GM21723 (cell line): ENCODE results near the gene BCAM.

Source experiments
- ATAC-seq: cut with Tn5 transposase; IDR thresholded peaks from one replicate; pipeline ENCODE4 v1.9.1; 2021; ENCODE audit warnings: mild to moderate bottlenecking, moderate library complexity; ENCODE audit not compliant: unreplicated experiment

The BCAM gene

DNA sequence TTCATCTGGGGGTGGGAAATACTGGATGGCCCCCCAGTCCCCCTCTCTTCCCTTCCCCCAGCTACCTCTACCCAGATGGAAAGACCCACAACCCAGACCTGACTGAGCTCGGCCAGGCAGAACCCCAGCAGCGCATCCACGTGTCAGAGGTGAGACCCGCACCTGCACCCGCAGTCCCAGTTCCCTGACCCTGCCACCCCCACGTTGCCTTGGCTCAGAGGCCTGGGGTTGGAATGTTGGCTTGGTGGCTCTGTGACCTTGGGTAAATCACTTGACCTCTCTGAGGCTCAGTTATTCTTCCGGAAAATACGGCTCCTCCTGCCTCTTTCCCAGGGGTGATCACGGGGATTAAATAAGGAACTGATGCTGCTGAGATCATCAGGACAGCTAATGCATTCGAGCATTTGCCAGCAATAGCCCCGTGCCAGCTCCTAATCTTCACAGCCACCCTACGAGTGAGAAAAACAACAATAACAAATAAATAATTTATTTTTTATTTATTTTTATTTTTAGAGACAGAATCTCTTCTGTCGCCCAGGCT is 18.9 kb upstream of the BCAM start:
- ATAC-seq, result no peak

DNA sequence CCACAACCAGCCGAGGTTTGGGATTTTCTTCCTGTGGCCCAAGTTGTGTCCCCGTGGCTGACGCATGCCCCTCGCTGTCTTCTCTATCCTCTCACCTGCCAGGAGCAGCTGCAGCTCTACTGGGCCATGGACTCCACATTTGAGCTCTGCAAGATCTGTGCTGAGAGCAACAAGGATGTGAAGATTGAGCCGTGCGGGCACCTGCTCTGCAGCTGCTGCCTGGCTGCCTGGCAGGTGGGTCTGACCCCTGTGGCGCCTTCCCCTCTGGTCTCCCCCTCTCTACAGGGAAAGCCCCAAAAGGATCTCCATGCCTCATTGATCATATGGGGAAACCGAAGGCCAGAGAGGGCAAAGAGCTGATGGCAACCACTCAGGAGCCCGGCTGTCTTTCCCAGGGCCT is 16.6 kb upstream of the BCAM start:
- no peak for ATAC-seq

DNA sequence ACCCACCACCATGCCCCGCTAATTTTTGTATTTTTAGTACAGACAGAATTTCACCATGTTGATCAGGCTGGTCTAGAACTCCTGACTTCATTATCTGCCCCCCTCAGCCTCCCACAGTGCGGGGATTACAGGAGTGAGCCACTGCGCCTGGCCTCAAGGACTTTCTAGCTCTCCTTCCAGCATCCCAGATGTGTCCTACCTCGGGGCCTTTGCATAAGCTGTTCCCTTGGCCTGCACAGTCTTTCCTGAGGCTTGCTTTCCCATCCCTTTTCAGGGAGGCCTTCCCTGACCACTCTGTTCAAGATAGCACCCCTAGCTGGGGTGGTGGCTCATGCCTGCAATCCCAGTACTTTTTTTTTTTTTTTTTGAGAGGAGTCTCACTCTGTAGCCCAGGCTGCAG is 14.3 kb upstream of the BCAM start:
- no peak for ATAC-seq

DNA sequence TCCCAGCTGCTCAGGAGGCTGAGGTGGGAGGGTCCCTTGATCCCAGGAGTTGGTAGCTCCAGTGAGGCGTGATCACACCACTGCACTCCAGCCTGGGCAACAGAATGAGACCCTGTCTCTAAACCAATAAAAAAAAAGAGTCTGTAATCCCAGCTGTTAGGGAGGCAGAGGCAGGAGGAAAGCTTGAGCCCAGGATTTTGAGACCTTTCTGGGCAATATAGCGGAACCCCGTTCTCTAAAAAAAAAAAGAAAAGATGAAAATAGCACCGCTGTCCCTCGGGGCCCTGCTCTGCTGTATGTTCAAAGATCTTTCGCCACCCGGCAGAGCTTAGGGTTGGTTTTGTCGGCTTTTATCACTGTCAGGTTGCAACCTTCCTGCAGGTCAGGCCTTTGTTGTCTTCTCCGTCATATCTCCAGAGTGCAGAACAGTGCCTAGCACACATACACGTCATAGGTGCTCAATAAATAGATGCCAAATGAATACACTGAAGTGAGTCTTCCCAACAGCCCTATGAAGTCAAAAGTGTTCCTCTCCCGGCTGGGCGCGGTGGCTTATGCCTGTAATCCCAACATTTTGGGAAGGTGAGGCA is 13.4 kb upstream of the BCAM start:
- no peak for ATAC-seq

DNA sequence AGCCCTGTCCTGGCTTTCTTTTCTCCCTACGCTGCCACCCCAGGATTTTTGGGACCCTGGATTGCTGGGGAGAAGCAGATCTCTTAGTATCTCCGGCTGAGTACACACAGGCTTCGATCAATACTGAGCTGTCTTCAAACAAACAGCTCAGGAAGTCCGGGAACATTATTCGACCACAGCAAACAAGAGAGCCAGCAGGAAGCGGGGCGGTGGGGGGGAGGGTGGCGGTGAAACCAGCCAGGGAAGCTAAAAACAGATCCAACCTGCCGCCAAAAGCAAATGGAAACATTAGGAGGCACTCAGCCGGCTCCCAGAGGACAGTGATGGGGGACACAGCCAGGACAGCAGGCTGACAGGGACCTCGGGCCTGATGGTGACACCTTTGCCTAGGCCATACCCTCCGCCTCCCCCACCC is 12.2 kb upstream of the BCAM start:
- no peak for ATAC-seq

DNA sequence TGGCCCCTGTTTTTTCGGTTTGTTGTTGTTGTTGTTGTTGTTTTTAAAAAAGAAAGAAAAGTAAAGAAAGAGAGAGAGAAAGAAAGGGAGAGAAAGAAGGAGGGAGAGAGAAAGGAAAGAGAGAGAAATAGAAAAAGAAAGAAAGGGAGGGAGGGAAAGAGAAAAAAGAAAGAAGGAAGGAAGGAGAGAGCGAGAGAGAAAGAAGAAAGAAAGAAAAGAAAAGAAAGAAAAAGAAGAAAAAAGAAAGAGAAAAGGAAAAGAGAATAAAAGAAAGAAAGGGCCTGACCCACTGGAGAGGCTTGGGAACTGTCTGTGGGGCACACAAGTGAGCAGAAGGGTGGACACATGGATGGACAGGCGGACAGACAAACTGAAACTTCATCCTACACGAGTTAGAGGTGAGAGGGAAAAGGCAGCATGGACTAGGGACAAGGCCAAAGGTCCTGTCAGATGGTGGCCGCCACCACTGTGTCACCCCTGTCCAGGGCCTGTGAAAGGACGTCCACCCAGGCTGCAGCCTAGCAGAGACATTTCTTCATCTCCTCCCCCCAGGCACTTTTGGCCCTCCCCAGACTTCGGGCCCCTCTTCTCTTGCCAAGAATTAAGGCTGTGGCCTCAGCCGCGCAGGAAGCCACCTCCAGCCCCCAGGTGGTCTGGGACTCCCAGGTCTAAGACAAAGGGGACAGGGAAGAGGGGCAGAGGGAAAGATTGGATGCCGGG is 9.1 kb upstream of the BCAM start:
- ATAC-seq, result no peak

DNA sequence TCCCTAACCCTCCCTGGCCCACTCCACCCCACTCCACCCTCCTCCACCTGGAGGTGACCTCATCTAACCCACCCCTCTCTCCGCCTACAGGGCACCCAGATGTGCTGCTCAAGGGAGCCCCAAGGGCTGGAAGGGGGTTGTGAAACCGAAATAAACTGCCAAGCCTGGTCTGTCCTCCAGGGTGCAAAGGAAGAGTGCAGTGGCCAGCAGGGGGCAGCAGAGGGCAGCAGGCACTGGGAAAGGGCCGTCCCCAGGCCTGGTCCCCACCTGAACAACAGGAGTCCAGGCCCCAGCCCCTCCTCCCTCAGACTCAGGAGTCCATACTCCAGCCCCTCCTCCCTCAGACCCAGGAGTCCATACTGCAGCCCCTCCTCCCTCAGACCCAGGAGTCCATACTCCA is 8.4 kb upstream of the BCAM start:
- peak; percentile 80 for ATAC-seq

DNA sequence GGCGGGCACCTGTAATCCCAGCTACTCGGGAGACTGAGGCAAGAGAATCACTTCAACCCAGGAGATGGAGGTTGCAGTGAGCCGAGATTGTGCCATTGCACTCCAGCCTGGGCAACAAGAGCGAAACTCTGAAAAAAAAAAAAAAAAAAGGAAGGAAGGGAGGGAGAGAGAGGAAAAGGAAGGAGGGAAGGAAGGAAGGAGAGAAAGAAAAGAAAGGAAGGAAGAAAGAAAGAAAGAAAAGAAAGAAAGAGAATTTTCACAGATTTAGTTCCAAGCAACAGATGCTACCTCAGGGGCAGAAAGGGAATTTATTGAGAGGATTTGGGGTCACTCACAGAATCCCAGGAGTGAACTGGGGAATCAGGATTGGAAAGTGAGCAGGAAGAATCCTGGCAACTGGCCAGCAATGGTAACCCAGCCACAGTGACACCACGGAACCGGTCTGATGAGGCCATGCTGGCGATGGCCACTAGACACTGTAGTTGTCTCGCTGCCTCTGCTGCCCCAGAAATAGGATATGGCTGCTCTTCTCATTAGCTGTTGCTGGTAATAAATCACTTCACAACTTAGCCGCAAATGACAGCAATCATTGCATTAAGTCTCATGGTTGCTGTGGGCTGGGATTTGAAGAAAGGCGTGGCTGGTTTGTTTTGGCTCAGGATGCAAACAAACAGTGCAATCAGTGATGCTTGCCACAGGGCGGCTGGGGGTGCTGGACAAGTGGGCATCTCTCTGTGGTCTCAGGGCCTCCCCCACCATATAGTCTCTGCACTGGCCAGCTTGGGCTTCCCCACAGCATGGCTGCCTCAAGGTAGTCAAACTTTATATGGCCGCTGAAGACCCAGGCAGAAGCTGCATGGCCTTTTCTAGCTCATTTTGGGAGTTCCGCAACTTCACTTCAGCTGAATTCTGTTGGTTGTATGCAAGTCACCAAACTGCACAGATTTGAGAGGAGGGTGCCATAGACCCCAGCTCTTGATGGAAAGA is 5.2 kb upstream of the BCAM start:
- no peak for ATAC-seq

DNA sequence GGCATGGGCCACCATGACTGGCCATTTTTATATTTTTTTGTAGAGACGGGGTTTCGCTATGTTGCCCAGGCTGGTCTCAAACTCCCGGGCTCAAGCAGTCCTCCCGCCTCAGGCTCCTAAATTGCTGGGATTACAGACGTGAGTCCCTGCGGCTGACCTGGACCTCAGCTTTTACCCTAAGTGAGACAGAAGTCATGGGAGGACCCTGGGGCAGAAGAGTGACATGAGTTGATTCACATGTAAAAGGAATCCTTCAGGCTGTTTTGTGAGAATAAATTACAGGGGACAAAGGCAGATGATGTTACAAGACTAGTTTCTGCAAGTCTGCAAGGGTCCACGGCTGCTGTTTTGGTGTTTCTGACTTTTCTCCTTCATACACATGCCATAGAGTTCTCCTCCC is 2.6 kb upstream of the BCAM start:
- no peak for ATAC-seq

DNA sequence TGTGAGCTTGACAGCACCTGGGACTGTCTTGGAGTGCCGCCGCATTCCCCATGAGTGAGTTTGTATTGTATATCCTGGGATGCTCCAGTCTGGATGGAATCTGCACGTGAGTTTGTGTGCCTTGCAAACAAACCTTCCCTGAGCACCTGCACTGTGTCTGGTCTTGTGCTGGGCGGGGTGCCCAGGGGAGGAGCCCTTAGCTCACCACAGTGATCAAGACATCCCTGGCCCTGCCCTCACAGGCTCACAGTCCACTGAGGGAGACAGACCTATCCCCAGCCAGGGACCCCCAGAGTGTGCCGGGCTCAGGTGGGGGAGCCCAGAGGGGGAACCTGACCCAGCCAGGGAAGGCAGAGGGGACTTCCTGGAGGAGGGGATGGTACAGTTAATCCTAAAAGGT is 1.7 kb upstream of the BCAM start:
- ATAC-seq, result no peak

DNA sequence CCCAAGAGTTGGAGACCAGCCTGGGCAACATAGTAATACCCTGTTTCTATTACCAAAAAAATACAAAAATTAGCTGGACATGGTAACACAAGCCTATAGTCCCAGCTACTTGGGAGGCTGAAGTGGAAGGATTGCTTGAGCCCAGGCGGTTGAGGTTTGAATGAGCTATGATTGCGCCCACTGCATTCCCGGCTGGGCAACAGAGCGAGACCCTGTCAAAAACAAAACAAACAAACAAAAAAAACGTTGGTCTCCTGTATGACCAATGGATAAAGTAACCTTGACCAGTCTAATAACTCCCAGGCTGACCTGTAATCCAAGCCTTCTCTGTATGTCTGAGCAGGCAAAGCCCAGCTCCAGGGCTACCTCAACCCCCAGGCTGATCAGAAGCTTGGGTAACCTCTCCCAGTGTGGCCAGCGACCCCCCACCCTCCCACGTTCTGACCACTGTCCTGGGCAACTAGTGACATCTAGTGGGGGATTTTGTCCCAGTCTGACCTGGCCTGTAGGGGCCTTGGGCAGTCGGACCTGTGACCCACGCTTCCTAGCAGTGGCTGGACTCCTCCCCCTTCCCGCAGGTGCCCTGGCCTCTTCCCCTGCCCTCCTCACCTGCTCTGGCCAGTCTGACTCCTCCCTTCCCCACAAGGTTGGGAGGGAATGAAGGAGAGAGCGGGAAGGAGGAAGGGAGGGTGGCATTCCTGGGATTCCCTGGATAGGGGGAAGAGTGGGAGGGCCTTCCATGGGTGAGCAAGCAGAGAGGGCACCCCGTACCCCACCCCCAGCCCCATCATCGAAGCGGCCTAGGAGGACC is 1.0 kb upstream of the BCAM start:
- ATAC-seq, result no peak

DNA sequence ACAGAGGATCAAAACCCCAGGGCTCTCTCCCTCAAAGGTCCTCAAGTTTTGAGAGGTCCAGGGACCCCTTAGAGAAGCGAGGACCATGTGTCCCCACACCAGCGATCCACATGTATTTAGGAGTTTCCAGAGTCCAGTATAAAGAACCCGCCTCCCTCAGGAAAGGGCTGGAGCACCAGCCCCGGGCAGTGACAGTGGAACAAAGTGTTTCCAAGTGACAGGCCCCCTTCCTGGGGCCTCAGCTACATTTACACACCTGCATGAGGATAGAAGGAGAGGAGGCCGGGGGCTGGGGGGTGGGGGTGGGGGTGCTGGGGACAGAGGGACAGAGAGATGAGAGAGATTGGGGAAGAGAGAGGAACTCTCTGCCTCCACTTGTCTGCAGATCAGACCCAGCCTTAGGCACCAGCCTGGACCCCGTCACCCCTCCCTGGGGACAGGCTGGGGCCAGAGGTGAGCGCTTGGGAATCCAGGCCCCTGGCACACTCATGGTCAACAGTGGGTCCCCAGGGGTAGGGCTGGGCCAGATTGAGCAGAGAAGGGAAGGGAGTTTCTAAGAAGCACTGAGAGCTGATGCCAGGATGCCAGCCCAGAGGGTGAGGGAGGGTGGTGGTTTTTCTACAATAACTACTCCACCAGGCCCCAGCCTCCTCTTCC is 802 bp downstream of the BCAM start:
- ATAC-seq, result no peak

DNA sequence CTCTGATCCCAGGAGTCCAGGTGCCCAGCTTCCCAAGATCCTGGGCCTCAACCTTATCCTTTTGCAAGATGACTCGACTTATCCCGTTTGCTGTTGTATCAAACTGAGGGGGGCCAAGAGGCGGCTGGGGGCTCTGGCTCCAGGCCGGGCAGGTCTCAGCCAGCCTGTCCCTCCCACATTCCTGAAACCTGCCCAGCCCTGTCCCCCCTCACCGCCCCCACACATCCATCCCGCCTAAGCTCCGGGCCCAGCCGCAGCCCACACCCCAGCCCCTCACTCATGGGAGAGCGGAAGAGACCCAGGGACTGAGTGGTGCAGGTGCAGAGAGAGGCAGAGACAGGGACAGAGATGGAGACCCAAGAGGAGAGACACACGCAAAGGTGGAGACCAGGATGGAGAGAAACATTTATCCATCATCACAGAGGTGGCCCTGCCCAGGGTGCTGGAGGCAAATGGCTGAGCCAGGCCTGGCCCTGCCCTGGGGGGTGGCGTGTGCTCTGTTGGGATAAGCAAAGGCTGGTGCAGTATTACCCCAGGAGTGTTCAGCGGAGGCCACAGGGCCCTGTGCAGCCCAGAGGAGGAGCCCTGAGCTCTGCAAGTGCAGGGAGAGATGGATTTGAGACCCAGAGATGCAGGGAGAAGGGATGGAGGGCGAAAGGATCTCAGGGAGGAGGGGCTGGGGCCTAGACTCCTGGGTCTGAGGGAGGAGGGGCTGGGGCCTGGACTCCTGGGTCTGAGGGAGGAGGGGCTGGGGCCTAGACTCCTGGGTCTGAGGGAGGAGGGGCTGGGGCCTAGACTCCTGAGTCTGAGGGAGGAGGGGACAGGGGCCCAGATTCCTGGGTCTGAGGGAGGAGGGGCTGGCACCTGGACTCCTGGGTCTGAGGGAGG is 1.6 kb downstream of the BCAM start:
- no peak for ATAC-seq

DNA sequence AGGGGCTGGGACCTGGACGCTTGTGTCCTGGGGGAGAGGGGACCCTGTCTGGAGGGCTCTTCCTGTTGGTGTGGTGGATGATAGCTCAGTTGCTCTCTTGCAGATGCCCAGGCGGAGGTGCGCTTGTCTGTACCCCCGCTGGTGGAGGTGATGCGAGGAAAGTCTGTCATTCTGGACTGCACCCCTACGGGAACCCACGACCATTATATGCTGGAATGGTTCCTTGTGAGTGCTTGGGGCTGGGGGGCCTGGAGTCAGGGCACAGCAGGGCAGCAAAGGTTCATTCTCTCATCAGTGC is 2.2 kb downstream of the BCAM start:
- ATAC-seq, result no peak

DNA sequence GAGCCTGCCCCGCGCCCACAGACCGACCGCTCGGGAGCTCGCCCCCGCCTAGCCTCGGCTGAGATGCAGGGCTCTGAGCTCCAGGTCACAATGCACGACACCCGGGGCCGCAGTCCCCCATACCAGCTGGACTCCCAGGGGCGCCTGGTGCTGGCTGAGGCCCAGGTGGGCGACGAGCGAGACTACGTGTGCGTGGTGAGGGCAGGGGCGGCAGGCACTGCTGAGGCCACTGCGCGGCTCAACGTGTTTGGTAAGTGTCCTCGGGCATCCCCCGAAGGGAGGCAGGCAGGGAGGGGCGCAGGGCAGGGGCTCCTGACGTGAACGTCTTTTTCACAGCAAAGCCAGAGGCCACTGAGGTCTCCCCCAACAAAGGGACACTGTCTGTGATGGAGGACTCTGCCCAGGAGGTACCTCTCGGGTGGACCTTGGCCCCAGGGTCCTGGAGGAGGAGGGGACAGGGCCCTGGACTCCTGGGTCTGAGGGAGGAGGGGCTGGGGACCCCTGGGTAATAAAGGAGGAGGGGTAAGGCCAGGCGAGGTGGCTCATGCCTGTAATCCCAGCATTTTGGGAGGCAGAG is 3.3 kb downstream of the BCAM start:
- ATAC-seq, result no peak

DNA sequence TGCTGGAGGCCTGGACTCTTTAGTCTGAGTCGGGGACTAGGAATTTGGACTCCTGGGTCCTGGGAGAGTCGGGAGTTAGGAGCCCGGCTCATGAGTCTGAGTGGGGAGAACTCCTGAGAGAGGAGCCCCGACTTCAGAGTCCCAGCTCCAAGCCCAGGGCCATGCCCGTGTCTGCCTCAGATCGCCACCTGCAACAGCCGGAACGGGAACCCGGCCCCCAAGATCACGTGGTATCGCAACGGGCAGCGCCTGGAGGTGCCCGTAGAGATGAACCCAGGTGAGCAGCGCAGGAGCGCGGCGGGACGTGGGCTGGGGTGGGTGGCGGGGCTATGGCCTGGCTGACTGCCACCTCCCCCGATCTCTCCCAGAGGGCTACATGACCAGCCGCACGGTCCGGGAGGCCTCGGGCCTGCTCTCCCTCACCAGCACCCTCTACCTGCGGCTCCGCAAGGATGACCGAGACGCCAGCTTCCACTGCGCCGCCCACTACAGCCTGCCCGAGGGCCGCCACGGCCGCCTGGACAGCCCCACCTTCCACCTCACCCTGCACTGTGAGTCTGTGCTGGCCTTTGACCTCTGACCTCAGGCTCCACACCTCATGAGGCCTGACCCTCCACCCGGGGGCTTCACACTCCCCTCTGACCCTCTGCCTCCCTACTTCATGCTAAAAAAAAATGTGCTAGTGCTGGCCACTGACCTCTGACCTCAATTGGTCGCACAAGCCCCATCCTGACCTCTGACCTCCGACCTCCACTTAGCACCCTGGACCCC is 4.4 kb downstream of the BCAM start:
- no peak for ATAC-seq

DNA sequence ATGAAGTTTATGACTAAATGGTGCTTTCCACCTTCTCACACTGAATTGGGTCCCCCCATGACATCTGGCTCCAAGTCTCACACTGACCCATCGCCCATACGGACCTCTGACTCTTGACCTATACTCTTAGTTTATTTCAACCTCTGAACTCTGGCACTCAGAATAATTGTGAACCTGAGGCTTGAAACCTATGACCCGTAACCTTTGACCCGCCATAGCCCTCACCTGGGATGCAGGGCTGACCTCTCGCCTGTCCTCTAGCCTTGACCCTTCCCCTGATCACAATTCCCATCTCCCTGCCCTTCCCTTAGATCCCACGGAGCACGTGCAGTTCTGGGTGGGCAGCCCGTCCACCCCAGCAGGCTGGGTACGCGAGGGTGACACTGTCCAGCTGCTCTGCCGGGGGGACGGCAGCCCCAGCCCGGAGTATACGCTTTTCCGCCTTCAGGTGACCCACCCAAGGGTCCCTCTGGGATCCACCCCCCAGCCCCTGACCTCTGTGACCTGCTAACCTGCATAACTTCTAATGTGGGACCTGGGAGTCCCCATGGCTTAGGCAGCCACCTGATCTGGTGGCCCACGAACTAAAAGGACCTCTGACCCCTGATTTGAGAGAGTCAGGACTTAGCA is 5.1 kb downstream of the BCAM start:
- no peak for ATAC-seq

DNA sequence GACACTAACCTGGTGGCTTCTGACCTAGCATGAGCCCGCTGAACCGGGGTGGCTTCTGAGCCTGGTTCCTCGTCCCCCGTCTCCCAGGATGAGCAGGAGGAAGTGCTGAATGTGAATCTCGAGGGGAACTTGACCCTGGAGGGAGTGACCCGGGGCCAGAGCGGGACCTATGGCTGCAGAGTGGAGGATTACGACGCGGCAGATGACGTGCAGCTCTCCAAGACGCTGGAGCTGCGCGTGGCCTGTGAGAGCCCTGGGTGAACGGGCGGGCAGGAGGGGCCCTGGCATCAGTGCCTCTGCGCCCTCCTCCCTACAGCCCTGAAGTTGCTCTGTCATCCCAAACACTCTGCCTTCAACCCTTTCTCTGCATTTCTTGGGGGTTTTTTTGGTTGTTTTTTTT is 5.6 kb downstream of the BCAM start:
- ATAC-seq, result no peak
